GM12892 (cell line): Measurements from ENCODE around the gene RNF103. TPM values are rescaled to one million over a fixed set of nuclear protein-coding genes. Genes with fewer than 3 reads are reported as not detected.
"Not testable (repeated sequence)": the region's sequence is repeated elsewhere in the genome, so short reads cannot be mapped to it uniquely, and the experiment has no call there.

Experiments used
- DNase-seq: peaks from one replicate; pipeline ENCODE4 v3.0.0; 2011; ENCODE audit not compliant: insufficient read length
- FAIRE-seq: peaks from 2 replicates; lab custom pipeline; 2011; peaks lifted over from hg19 to GRCh38; lab: Jason Lieb, UNC
- POLR2A ChIP-seq: IDR thresholded peaks from 2 replicates; pipeline ENCODE4 v1.6.1; 2011; ENCODE audit warnings: low read depth, low read length, control low read depth
- POLR2AphosphoS5 ChIP-seq: IDR thresholded peaks from 2 replicates; pipeline ENCODE4 v1.6.1; 2011; ENCODE audit warnings: low read depth, low read length, control low read depth
- TAF1 ChIP-seq: IDR thresholded peaks from 2 replicates; pipeline ENCODE4 v1.6.1; 2011; ENCODE audit warnings: low read depth, mild to moderate bottlenecking, control low read depth, low read length, borderline replicate concordance
- polyA plus RNA-seq: library from polyadenylated mRNA; unstranded; fragments of >200 nt; gene quantifications from one replicate; pipeline ENCODE4 v1.2.1, GENCODE V29; 2012; ENCODE audit warnings: missing spikeins, inconsistent platforms; ENCODE audit not compliant: missing spikeins

Gene RNF103, protein sequence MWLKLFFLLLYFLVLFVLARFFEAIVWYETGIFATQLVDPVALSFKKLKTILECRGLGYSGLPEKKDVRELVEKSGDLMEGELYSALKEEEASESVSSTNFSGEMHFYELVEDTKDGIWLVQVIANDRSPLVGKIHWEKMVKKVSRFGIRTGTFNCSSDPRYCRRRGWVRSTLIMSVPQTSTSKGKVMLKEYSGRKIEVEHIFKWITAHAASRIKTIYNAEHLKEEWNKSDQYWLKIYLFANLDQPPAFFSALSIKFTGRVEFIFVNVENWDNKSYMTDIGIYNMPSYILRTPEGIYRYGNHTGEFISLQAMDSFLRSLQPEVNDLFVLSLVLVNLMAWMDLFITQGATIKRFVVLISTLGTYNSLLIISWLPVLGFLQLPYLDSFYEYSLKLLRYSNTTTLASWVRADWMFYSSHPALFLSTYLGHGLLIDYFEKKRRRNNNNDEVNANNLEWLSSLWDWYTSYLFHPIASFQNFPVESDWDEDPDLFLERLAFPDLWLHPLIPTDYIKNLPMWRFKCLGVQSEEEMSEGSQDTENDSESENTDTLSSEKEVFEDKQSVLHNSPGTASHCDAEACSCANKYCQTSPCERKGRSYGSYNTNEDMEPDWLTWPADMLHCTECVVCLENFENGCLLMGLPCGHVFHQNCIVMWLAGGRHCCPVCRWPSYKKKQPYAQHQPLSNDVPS
- polyA plus RNA-seq, result 10.2 TPM

DNA sequence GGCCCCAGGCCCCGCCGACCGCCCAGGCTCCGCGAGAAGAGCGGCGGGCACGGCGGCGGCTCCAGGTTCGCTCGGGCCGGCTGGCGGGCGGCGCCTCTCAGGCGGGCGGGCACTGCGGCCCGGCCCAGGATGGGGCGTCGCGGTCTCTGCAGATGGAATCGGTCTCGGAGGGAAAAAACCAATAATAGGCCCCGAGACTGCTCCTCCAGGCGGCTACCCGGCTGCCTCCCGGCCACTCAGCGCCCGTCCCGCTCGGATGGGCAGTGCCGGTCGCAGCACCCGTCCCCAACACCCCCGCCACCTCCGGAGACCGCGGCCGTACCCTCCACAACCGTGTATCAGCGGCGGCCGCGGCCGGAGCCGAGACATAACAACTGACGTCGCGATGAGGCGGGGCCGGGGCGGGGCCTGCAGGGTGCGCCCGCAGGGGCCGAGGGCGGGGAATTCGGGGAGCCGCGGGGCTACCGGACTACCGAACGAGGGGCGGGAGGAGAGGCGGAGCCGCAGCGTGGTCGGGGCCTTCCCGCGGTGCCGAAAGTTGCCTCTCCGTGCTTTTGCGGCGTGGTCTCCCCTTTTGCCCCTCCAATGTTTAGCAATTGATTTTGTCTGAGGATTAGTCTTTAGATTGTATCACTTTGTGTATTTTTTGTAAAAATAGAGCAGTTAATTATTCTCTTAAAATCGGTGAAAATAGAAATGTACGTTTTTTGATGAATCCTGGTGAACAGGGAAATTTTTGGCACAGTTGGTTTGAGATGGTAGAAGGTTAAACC lies at the start of gene RNF103:
RNF103 (minus strand) TSS at position 372 of the 773 bp plus-strand sequence. CDS start 979 bp downstream, outside the sequence.
- FAIRE-seq (peak; percentile 78), DNase-seq (peak; percentile 84)
- TF ChIP-seq POLR2A (peak; percentile 82), POLR2AphosphoS5 (no peak; the same call in 1 of the 2 replicates), TAF1 (peak; percentile 47; the same call in 1 of the 2 replicates)

DNA sequence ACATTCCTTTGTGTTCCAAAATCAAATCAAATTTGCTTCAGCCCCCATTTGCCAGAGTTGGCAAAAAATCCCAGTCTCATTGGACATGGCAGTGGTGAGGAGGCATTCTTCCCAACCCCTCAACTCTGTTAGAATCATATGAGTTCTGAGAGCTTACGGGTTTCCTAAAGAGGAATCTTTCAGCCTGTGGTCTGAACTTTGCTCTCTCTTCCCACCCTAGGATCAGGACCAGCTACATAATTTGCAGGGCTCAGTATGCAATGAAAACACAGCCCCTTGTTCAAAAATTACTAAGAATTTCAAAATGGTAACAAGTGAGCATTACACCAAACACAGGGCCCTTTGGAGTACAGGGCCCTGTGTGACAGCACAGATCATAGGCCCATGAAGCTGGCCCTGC lies 49.3 kb upstream of the RNF103 start:
- DNase-seq, result no peak
- no peak for TF ChIP-seq POLR2A
- no peak for TF ChIP-seq POLR2AphosphoS5
- no peak for TF ChIP-seq TAF1
- no peak for FAIRE-seq

GRCh38 chr2:86672027-86672545 lies 48.4 kb upstream of the RNF103 start:
- no peak for TF ChIP-seq POLR2A
- no peak for TF ChIP-seq POLR2AphosphoS5
- no peak for TF ChIP-seq TAF1
- FAIRE-seq (no peak), DNase-seq (no peak)

DNA sequence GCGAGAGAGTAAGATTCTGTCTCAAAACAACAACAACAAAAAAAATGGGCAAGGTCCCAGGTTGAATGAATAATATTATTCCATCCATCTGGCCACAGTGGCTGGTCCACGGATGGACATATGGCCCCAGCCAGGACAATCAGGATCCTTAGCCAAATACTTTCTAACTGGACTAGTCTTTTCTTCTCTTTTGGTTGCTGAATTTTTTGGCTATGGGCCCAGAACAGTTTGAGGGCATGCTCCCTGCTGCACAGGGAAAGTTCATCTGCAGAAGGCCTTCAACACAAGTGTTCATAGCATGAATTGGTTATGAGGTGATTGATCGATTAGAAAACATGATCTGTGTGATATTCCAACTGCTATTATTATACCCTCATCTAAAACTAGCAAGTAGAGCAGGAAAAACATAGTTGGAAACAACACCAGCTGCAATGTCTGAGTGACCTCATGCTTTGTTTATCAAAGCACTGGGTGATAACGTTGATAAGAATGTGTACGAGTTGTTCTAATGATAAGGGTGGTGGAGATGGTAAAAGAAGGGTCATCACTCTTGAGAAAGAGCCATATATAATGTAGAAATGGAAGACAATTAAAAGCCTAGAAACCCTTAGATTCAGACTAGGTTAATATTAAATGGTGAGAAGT lies 47.8 kb upstream of the RNF103 start:
- TF ChIP-seq TAF1, result no peak
- TF ChIP-seq POLR2AphosphoS5, result no peak
- TF ChIP-seq POLR2A, result no peak
- FAIRE-seq (no peak), DNase-seq (no peak)

DNA sequence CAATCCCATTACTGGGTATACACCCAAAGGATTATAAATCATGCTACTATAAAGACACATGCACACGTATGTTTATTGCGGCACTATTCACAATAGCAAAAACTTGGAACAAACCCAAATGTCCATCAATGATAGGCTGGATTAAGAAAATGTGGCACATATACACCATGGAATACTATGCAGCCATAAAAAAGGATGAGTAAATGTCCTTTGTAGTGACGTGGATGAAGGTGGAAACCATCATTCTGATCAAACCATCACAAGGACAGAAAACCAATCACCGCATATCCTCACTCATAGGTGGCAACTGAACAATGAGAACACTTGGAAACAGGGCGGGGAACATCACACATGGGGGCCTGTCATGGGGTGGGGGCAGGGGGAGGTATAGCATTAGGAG lies 45.7 kb upstream of the RNF103 start:
- FAIRE-seq, DNase-seq: not testable (repeated sequence)

DNA sequence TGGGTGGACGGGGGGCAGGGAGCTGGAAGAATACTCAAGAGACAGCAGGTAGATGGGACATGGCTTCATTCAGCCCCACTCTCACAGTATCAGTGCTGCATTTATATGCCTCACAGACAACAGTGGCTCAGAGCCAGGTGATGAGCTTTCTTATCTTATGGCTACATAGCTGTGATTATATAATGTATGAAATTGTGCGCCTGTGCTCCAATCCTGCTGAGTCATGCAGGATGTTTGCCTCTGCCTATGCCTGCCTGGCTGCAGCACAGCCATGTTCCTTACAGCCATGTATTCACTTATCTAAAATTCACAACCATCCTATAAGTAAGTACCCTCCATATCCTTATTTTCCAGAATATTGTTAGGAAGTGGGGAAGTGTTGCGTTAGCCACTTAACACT lies 37.7 kb upstream of the RNF103 start:
- no peak for DNase-seq
- FAIRE-seq, result no peak
- TF ChIP-seq TAF1 (no peak), POLR2A (no peak), POLR2AphosphoS5 (no peak)

GRCh38 chr2:86650188-86650587 lies 26.5 kb upstream of the RNF103 start:
- no peak for FAIRE-seq
- no peak for TF ChIP-seq TAF1
- no peak for DNase-seq

GRCh38 chr2:86649119-86649947 lies 25.7 kb upstream of the RNF103 start:
- DNase-seq, result no peak
- TF ChIP-seq POLR2A (no peak), TAF1 (no peak), POLR2AphosphoS5 (no peak)
- FAIRE-seq, result no peak

DNA sequence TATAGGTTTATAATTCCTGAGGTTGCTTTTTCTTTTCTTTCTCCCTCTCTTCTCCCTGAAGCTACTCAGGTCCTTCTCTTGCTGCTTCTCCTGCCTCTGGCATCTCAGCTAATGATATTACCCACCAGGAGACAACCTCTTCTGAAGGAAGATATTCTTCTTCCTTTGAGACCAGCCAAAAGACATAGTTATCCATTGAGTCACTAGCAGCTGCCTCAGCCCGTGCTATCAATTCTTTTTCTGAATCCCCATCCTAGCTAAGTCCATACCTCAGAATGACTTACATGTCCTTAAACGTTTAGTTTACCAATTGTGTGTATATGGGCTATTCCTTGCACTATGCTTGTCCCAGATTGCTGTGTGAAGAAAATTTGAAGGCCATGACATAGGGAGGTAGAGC lies 25.0 kb upstream of the RNF103 start:
- TF ChIP-seq TAF1 (no peak), POLR2A (no peak), POLR2AphosphoS5 (no peak)
- FAIRE-seq (no peak), DNase-seq (no peak)

GRCh38 chr2:86646865-86647264 lies 23.2 kb upstream of the RNF103 start:
- no peak for FAIRE-seq
- TF ChIP-seq TAF1 (no peak), POLR2AphosphoS5 (no peak), POLR2A (no peak)
- DNase-seq, result no peak
